GM18505 (cell line): ENCODE measurements around the gene CIZ1.

Source experiments
- ATAC-seq: cut with Tn5 transposase; IDR thresholded peaks from one replicate; pipeline ENCODE4 v1.9.1; 2021; ENCODE audit not compliant: unreplicated experiment
- POLR2A ChIP-seq: IDR thresholded peaks from 4 replicates; pipeline ENCODE4 v1.6.1; 2011; ENCODE audit warnings: borderline replicate concordance; ENCODE audit not compliant: insufficient read depth, insufficient read length; ENCODE audit errors: extremely low read depth

CIZ1 gene

GRCh38 chr9:128219831-128220230, 28.5 kb upstream of the CIZ1 start:
- no peak for TF ChIP-seq POLR2A

DNA sequence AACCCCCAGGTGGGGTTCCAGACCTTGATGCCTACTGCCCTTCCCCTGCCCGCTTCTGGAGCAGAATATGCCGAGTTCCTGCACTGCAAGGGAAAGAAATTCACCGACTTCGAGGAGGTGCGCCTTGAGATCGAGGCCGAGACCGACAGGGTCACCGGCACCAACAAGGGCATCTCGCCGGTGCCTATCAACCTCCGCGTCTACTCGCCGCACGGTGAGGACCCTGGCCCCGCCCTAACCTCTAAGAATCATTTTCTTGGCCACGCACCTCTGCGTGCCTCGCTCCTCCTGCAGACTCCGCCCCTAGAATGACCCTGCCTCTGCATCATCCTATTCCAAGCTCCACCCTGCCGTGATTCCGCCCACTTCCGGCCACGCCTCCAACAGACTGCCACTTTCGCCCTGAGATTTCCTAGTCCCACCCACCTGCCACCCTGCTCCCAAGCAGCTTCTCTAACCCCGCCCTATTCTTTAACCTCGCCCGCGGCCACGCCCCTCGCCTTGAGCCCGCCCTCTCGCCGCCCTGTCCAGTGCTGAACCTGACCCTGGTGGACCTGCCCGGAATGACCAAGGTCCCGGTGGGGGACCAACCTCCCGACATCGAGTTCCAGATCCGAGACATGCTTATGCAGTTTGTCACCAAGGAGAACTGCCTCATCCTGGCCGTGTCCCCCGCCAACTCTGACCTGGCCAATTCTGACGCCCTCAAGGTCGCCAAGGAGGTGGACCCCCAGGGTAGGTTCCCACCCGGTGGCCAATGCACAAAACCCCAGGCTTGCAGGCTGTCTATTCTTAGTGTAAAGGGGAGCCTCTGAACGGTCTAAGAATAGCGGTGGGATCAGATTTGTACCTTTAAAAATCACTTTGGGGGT, 27.4 kb upstream of the CIZ1 start:
- peak; percentile 90 for ATAC-seq
- no peak for TF ChIP-seq POLR2A

More at GRCh38 chr9:128219831-128220230, 28.5 kb upstream of the CIZ1 start:
- no peak for ATAC-seq

- ATAC-seq = no peak
- TF ChIP-seq POLR2A = no peak
Measured at GRCh38 chr9:128218172-128218517, 26.8 kb upstream of the CIZ1 start.

GRCh38 chr9:128216781-128217553, 25.6 kb upstream of the CIZ1 start:
- ATAC-seq = no peak
- TF ChIP-seq POLR2A = no peak

DNA sequence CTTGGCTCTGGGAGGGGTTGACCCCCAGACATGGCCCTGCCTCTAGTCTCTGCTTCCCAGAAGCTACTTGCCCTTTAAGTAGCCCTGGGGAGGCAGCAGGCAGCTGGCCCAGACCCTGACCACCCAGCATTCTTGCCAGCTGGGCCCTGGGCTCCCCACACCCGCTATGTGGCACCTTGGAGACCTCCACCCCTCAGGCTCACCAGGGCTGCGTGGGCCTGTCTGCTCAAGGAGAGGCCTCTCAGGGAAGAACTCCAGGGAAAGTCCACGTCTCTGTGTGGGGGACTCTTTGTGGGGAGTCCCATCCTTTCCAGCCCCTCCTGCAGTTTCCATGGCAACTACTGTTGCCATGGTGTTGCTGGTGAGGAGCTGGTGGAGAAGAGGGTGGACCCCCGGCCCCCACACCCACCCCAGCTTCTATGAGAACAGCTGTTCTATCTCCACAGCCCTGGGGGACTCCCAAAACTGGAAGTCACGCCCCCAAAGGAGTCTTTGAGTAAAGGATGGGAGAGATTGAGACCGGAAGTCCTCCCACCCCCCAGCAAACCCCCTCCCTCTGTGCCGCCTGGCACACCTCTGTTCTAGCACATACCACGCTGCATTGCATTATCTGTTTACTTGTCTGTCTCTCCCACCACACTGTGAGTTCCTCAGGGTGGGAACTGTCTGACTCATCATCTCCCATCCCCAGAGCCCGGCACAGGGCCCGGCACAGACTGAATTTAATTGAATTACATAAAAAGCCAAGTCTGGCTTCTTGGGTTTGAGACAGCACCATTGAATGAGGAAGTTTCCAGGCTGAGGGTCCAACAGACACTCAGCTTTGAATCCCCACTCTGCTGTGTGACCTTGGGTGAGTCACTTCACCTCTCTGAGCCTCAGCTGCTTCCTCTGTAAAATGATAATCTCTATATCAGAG, 24.4 kb upstream of the CIZ1 start:
- no peak for ATAC-seq
- TF ChIP-seq POLR2A = no peak

GRCh38 chr9:128214571-128215490, 23.5 kb upstream of the CIZ1 start:
- no peak for TF ChIP-seq POLR2A

GRCh38 chr9:128213746-128214497, 22.6 kb upstream of the CIZ1 start:
- no peak for ATAC-seq
- TF ChIP-seq POLR2A = no peak

More at GRCh38 chr9:128214571-128215490, 23.5 kb upstream of the CIZ1 start:
- ATAC-seq = no peak

GRCh38 chr9:128211981-128212281, 20.6 kb upstream of the CIZ1 start:
- ATAC-seq = no peak
- no peak for TF ChIP-seq POLR2A

- TF ChIP-seq POLR2A = no peak
- ATAC-seq = no peak
Measured at GRCh38 chr9:128211186-128211980, 20.0 kb upstream of the CIZ1 start.

DNA sequence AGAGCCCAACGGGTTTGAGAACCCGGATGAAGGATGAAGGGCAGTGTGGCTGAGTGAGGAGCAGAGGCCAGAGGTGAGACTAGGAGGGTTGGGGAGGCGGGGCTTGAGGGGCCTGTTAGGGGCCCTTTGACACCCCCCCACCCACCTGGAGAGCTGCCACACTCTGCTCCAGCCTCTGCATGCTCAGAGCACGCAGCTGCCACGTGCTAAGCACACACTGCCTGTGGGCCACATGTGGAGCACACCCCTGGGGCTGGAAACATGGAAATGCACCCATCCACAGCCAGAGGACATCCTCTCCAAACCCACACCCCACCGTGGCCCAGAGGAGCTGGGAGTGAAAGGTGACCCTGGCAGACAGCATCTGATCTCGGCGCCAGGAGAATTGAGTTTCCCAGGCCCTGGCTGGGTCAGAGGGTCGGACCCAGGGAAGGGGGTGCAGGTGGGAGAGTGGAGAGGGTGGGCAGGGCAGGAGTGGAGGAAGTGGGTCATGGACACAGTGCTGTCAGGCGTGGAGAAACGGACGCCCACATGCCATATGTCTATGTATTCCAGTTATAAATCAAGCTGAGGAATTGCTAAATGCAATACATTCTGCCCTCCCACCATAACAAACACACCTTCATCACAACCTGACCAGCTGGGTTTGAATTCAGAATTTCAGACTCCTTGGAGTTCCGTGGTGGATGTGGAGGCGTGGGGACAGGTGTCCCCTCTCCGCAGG, 17.7 kb upstream of the CIZ1 start:
- no peak for TF ChIP-seq POLR2A
- ATAC-seq = no peak
